NCI-H1930 (cell line): ENCODE measurements around the gene KLK14.
A peak's percentile ranks its signal among the peaks of the same experiment; 100 is the strongest.

ENCODE experiments used
- DNase-seq, 2 experiments: peaks; one replicate each; lab custom pipeline; 2025; lab: John Stamatoyannopoulos, UW

KLK14 gene

DNA sequence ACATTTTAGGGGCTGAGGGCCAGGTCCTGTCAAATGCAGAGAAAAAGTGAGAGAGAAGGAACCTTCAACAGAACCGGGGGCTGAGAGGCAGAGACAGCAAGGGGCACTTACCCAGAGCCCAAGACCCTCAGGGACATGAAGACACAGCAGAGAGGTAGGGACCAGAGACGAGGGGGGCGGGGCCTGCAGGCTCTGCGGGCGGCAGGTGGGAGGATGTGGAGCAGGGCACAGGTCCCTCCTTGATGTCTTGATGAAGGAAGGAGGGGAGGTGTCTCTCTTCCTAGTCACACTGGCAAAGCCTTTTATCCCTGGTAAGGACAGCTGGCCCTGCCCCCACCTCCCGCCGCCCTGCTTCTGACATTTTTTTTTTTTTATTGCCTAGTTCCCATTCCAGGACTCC lies at the start of gene KLK14:
TSS of gene KLK14 (minus strand) at position 277 of the 400 bp plus-strand sequence. CDS start at position 4, 273 bp downstream.
- no peak for DNase-seq

GRCh38 chr19:51131780-51132680 lies 49.3 kb upstream of the KLK14 start:
- DNase-seq: no peak

DNA sequence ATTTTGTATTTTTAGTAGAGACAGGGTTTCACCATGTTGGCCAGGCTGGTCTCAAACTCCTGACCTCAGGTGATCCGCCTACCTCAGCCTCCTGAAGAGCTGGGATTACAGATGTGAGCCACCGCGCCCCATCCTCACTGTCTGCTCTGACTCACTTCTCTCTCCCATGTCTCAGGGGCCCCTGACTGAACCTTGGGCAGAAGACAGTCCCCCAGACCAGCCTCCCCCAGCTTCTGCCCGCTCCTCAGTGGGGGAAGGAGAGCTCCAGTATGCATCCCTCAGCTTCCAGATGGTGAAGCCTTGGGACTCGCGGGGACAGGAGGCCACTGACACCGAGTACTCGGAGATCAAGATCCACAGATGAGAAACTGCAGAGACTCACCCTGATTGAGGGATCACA lies 47.0 kb upstream of the KLK14 start:
- DNase-seq: no peak

GRCh38 chr19:51128227-51128626 lies 45.5 kb upstream of the KLK14 start:
- no peak for DNase-seq

- DNase-seq: no peak
These were observed 45.1 kb upstream of the KLK14 start for GRCh38 chr19:51127755-51128154.

- DNase-seq: no peak
These were observed 44.3 kb upstream of the KLK14 start for GRCh38 chr19:51127032-51127431.

DNA sequence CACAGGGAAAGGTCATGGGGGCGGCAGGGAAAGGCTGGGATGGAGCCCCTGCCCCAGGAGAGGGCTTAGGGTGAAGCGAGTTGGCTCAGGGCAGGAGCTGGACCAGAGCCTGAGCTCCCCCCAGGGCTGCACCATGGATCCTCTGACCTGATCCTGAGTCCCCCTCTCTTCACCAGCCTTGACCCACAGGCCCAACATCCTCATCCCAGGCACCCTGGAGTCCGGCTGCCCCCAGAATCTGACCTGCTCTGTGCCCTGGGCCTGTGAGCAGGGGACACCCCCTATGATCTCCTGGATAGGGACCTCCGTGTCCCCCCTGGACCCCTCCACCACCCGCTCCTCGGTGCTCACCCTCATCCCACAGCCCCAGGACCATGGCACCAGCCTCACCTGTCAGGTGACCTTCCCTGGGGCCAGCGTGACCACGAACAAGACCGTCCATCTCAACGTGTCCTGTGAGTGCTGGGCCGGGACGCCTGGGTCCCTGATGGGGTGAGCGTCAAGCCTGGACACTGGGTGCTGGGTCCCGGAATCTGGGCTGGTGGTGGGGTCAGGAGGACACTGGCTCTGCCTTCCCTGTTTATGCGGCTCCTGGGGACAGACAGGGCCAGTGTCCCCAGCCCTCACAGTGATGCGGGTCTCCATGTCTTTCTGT lies 42.9 kb upstream of the KLK14 start:
- DNase-seq: no peak

DNA sequence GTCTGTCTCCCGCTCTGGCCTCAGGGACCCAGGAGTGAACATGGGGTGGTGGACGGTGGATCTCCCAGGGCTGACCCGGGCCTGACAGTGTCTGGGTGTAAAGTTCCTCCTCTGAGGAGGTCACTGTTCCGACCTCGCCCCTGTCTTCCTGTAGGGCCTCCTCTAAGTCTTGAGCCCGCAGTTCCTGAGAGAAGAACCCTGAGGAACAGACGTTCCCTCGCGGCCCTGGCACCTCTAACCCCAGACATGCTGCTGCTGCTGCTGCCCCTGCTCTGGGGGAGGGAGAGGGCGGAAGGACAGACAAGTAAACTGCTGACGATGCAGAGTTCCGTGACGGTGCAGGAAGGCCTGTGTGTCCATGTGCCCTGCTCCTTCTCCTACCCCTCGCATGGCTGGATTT lies 42.0 kb upstream of the KLK14 start, which contains the start of gene SIGLEC9:
TSS of gene SIGLEC9 (plus strand) at position 178 of the 400 bp plus-strand sequence. CDS start at position 247, 69 bp downstream.
- no peak for DNase-seq

DNA sequence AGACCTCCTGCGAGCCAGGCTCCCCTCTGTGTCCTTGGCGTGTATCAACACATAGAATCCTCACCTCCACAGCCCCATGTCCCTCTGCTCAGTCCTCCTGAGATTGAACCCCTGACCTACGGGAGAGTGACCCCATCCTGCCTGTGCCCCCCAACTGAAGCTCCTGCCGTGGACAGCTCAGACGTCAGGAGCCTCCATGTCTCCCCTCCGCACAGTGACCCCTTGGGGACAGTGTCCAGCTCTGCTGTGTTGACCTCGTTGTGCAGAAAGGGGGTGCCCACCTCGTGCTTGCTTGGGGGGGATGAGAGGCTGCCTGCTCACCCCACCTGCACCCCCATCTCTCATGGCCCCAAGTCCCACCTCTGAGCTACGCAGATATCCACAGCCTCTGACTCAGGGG lies 41.5 kb upstream of the KLK14 start:
- no peak for DNase-seq

DNA sequence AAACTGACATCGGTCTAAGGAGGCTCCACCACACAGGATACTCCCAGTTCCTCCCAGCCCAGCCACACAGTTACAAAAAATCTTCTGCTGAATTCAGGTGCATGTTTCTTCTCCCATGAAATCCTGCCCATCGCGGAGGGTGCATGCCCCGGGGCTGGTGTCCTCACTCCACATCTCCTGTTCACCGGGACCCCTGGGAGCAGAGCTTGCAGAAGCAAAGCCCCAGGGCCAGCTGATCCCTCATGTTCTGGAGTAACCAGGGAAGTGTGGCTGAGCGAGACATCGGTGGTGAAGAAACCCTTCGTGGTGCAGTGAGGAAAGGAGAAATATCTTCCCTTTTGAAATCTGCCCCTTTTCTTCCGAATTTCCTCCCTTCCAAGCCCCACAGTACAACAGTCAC lies 41.1 kb upstream of the KLK14 start:
- no peak for DNase-seq

DNA sequence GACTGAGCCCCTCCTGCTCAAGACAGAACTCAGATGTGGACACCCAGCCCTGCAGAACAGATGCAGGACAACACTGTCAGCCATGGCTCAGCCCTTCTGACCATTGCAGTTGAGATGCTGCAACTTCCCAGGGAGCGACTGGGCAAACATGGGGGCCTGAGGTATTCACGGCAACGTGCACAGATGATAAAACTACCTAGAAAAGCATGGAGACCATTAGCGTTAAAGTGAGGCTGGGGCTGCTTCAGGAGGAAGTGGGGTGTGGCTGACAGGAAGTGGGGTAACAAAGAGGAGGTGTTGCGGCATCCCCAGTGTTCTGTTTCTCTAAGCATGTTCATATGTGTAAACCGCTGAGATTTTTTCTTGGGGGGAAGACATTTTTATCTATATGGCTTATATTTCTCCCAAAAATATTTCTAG lies 40.7 kb upstream of the KLK14 start:
- no peak for DNase-seq

GRCh38 chr19:51122112-51122981 lies 39.7 kb upstream of the KLK14 start:
- no peak for DNase-seq

GRCh38 chr19:51121257-51121656 lies 38.6 kb upstream of the KLK14 start:
- DNase-seq: no peak

- no peak for DNase-seq
These were observed 37.5 kb upstream of the KLK14 start for GRCh38 chr19:51120160-51120559.

DNA sequence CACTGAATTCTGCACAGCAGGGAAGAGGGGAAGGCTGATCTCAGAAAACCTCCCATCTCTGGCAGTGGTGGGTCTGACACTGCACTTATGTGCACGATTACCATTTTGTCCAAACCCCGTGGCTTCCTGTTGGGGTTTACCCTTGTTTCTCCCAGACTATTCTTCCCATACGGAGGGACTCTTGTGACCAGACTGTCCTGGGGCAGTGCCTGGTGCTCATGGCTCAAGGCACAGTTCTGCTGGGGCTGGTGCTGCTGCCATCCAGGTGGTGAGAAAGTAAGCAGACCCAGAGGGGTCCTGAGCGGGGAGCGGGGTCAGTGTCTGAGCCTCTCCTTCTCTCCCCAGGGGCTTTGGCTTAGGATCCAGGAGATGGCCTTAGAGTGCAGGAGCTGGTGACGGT lies 36.9 kb upstream of the KLK14 start:
- DNase-seq: no peak

GRCh38 chr19:51119101-51119500 lies 36.4 kb upstream of the KLK14 start:
- no peak for DNase-seq

DNA sequence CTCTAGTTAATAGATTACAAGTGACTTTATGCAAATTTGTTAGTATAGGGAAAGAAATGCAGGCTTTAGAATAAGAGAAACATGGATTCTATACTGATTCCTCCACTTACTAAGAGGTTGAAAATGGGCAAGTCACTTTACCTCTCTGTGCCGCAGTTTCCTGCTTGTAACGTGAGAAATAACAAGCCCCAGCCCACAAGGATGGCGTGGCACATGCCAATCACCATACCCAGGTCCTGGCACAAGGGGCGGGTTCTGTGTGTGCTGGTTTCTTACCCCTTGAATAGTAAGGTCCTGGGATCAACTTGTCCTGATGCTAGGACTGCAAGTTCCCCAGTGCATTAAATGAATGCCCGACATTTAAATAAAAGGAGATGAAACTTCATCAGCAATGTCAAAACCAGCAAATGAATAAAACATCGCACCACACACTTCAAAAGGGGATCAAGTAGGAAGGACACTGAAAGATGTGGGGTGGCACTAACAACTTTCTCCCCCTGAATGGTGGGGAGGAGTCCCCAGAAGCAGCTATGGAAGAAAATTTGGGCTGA lies 34.1 kb upstream of the KLK14 start:
- no peak for DNase-seq

- no peak for DNase-seq
These were observed 31.5 kb upstream of the KLK14 start for GRCh38 chr19:51114087-51114729.

GRCh38 chr19:51111606-51112005 lies 28.9 kb upstream of the KLK14 start:
- DNase-seq: no peak

DNA sequence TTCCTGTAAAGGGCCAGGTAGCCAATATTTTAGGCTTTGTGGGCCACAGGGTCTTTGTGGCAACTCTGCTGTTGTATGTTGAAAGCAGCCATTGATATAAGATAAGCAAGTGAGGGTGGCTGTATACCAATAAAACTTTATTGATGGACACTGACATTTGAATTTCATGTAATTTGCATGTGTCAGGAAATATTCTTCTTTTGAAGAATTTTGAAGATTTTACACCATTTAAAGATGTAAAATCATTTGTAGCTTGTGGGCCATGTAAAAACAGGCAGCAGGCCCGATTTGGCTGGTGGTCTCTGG lies 27.9 kb upstream of the KLK14 start:
- DNase-seq: no peak

GRCh38 chr19:51108805-51109146 lies 26.1 kb upstream of the KLK14 start:
- peak; percentile 82 to 91 for DNase-seq
